Measurements from ENCODE around the gene SLC26A8.
A peak's percentile ranks its signal among the peaks of the same experiment; 100 is the strongest.

SLC26A8 gene

DNA sequence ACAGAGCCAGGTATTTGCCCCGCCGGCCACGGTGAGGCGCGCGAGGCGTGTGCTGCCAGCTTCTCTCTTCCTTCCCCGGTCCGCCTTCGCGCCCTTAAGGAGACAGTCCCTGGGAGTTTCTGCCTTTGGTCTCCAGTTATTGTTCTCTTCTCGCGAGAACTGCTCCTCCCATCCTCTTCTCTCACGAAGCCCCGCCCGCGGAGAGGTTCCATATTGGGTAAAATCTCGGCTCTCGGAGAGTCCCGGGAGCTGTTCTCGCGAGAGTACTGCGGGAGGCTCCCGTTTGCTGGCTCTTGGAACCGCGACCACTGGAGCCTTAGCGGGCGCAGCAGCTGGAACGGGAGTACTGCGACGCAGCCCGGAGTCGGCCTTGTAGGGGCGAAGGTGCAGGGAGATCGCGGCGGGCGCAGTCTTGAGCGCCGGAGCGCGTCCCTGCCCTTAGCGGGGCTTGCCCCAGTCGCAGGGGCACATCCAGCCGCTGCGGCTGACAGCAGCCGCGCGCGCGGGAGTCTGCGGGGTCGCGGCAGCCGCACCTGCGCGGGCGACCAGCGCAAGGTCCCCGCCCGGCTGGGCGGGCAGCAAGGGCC lies 3.2 kb upstream of the SLC26A8 start, which contains the start of gene MAPK14:
Gene MAPK14 (plus strand): TSS at position 308 of the 587 bp plus-strand sequence. CDS start 350 bp downstream, outside the sequence.
- H3K4me1 ChIP-seq, result peaks cover 4% of the 10 kb centered on the region
- peak; percentile 91 for TF ChIP-seq CTCF (IDR thresholded peaks at IDR 0.05)
- H3K4me3 ChIP-seq (ENCODE audit: low read depth, low read length), result peak within 1 kb of the TSS; percentile 97
- H3K36me3 ChIP-seq (ENCODE audit: control insufficient read depth, insufficient read depth, low read length), result no peaks in the 10 kb centered on the region
- peak within 1 kb of the TSS; percentile 98 for H3K4me2 ChIP-seq (ENCODE audit: low read length)
- no peaks in the 10 kb centered on the region for H3K27me3 ChIP-seq (ENCODE audit: control insufficient read depth, insufficient read depth, low read length)
- no peaks in the 10 kb centered on the region for H3K9me3 ChIP-seq (ENCODE audit: control insufficient read depth, low read length)
- peak within 1 kb of the TSS; percentile 76 for H3K27ac ChIP-seq
- H3K79me2 ChIP-seq, result peaks cover 23% of the 10 kb centered on the region
- H3K9ac ChIP-seq, result peak within 1 kb of the TSS; percentile 12
- peak within 1 kb of the TSS; percentile 91 for H2AFZ ChIP-seq

DNA sequence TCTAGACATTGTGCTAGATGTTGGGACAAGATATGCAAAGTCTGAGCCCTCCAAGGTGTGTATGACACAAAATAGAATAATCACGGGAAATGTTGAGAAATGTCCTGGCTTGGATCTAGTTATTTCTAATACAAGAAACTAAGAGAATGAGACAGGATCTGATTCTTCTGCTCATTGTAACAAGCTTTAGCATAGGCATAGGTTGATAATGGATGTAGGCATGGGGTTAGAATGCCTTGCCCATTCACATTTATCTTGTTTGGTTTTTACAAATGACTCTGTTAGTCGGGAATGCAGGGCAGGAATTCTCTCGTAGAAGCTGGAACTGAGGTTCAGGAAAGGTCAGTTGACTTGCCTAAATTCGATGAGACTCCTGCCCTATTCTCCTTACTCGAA lies 1.5 kb upstream of the SLC26A8 start:
- Histone ChIP-seq H3K4me2 (ENCODE audit: low read length) (no peak overlapping the region), H3K79me2 (peaks cover 17% of the 10 kb centered on the region), H3K4me1 (peaks cover 2% of the 10 kb centered on the region), H3K27ac (no peak overlapping the region), H3K36me3 (ENCODE audit: control insufficient read depth, insufficient read depth, low read length) (no peaks in the 10 kb centered on the region), H3K4me3 (ENCODE audit: low read depth, low read length) (no peak overlapping the region), H2AFZ (no peak overlapping the region), H3K9ac (no peak overlapping the region), H3K9me3 (ENCODE audit: control insufficient read depth, low read length) (no peaks in the 10 kb centered on the region), H3K27me3 (ENCODE audit: control insufficient read depth, insufficient read depth, low read length) (no peaks in the 10 kb centered on the region)
- TF ChIP-seq CTCF (IDR thresholded peaks at IDR 0.05), result no peak

DNA sequence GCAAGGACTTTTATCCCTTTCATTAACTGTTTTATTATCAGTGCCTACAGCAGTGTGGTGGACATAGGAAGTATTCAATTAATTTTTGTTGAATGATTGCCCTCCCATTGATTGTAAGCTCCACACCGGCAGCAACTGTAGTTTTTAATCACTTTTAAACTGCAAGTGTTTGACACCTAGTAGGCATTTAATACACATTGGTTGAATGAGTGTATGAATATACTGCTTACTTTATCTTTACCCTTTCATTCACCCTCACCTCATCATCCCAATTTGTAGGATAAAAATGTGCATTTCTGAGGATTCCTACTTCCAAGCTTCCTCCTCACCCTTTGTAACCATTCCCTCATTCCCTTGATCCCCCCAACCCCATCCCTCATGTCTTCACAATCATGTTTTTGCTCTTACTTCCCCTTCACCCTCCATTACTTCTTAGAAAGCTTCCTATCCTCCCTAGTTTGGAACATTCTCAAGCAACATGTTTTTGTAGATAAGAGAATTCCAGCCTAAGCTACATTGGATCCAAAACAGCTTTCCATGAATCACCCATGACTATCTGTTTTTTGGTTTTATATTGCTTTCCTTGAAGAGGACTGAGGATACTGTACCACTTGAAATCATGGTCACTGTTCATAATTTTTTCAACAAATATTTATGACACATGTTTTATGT lies 955 bp upstream of the SLC26A8 start:
- H3K9me3 ChIP-seq (ENCODE audit: control insufficient read depth, low read length), result no peaks in the 10 kb centered on the region
- no peaks in the 10 kb centered on the region for H3K27me3 ChIP-seq (ENCODE audit: control insufficient read depth, insufficient read depth, low read length)
- H3K79me2 ChIP-seq, result peaks cover 15% of the 10 kb centered on the region
- H3K4me3 ChIP-seq (ENCODE audit: low read depth, low read length), result no peak overlapping the region
- H2AFZ ChIP-seq, result no peak overlapping the region
- H3K4me1 ChIP-seq, result peaks cover 2% of the 10 kb centered on the region
- TF ChIP-seq CTCF (IDR thresholded peaks at IDR 0.05), result no peak
- H3K4me2 ChIP-seq (ENCODE audit: low read length), result no peak overlapping the region
- H3K27ac ChIP-seq, result no peak overlapping the region
- no peak overlapping the region for H3K9ac ChIP-seq
- no peaks in the 10 kb centered on the region for H3K36me3 ChIP-seq (ENCODE audit: control insufficient read depth, insufficient read depth, low read length)

DNA sequence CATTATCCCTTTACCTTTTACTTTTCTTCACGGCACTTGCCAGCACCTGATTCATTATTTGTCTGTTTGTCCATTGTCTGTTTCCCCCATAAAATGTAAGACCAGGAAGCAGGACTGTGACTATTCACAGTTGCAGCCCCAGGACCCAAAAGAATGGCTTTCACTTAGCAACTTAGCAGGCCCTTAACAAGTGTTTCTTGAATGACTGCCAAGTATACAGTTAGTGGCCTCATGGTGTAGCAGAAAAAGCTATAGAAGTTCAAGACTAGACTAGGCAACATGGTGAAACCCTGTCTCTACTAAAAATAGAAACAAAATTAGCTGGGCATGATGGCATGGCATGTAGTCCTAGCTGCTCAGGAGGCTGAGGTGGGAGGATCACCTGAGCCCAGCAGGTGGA lies 4.3 kb downstream of the SLC26A8 start:
- H3K9me3 ChIP-seq (ENCODE audit: control insufficient read depth, low read length), result no peaks in the 10 kb centered on the region
- H2AFZ ChIP-seq, result no peak overlapping the region
- no peaks in the 10 kb centered on the region for H3K79me2 ChIP-seq
- no peak overlapping the region for H3K27ac ChIP-seq
- H3K4me1 ChIP-seq, result no peaks in the 10 kb centered on the region
- no peak overlapping the region for H3K4me3 ChIP-seq (ENCODE audit: low read depth, low read length)
- H3K9ac ChIP-seq, result no peak overlapping the region
- H3K36me3 ChIP-seq (ENCODE audit: control insufficient read depth, insufficient read depth, low read length), result no peaks in the 10 kb centered on the region
- H3K4me2 ChIP-seq (ENCODE audit: low read length), result no peak overlapping the region
- H3K27me3 ChIP-seq (ENCODE audit: control insufficient read depth, insufficient read depth, low read length), result no peaks in the 10 kb centered on the region
- TF ChIP-seq CTCF (IDR thresholded peaks at IDR 0.05), result no peak

DNA sequence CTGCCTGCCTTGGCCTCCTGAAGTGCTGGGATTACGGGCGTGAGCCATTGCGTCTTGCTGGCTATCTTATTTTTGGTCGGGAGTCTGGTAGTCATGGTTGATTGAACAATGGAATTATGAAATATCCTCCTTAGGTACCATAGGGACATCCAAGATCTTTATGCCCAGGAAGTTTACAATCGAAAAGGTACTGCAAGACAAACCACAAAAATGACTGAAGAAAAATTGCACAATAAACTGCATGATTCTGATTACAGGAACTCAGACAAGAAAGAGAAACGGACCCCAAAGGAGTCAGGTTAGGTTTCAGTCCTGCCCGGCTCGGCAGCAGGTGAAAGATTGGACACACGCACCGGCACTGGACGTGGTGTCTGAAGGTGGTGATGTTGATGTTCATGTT lies 5.3 kb downstream of the SLC26A8 start:
- Histone ChIP-seq H3K27ac (no peak overlapping the region), H3K27me3 (ENCODE audit: control insufficient read depth, insufficient read depth, low read length) (no peaks in the 10 kb centered on the region), H3K4me2 (ENCODE audit: low read length) (no peak overlapping the region), H3K79me2 (no peaks in the 10 kb centered on the region), H2AFZ (no peak overlapping the region), H3K9ac (no peak overlapping the region), H3K9me3 (ENCODE audit: control insufficient read depth, low read length) (no peaks in the 10 kb centered on the region), H3K4me1 (no peaks in the 10 kb centered on the region), H3K36me3 (ENCODE audit: control insufficient read depth, insufficient read depth, low read length) (no peaks in the 10 kb centered on the region), H3K4me3 (ENCODE audit: low read depth, low read length) (no peak overlapping the region)
- TF ChIP-seq CTCF (IDR thresholded peaks at IDR 0.05), result no peak
